Measurements from ENCODE around the gene APBA3. TPM values are rescaled to one million over a fixed set of nuclear protein-coding genes. Genes with fewer than 3 reads are reported as not detected.

Gene APBA3
- 9.4 and 14.6 TPM in 2 replicates for total RNA-seq (ENCODE audit: low replicate concordance)

GRCh38 chr19:3761382-3762129 is at the start of gene APBA3:
Gene APBA3, minus strand, starts transcription at chr19:3761692. Its CDS starts 1,428 bp downstream, at chr19:3760264.

DNA sequence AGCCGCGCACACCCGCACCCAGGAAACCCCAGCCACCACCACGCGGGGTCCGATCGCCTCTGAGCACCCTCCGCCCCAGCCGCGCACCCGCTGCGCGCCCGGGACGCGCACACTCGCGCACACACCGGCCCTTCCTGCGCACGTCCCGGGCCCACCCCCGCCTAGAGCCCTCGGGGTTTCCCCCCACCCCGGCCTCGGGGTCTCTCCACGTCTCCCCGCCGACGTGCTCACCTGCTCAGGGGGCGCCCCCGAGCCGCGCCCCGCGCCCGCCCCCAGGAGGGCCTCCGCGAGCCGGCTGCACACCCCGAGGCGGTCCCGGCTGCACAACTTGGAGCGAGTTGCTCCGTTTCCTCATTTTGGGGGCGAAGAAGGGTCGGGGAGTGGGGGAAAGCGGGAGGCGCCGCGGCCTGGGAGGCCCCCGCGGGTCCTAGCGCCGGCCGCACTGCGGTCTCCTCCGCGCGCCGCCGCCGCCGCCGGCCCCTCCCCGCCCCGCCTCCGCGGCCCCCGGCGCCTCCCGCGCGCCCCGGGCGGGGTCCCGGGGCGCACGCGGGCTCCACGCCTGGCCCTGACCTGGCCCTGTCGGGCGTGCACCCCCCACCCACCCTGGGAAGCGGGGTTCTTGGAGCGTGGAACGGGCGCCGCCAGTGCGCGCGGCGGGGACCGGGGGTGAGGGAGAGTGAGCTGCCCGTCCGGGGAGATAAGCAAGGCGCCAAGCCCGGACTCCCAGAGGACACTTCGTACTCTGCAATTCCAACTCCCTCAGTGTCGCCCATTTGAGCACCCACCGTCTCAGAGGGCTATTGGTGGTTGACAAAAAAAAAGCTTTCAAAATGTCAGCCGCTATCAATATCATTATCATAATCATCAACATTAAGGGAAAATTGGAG is 24.7 kb upstream of the APBA3 start, which contains the start of gene MATK:
Gene MATK (minus strand): TSS at position 444 of the 887 bp plus-strand sequence. CDS start 1,246 bp downstream, outside the sequence.

GRCh38 chr19:3771906-3772455 is 10.5 kb upstream of the APBA3 start, which contains the start of gene RAX2:
Gene RAX2, minus strand, starts transcription at chr19:3772228. Its CDS starts 486 bp downstream, at chr19:3771742.

DNA sequence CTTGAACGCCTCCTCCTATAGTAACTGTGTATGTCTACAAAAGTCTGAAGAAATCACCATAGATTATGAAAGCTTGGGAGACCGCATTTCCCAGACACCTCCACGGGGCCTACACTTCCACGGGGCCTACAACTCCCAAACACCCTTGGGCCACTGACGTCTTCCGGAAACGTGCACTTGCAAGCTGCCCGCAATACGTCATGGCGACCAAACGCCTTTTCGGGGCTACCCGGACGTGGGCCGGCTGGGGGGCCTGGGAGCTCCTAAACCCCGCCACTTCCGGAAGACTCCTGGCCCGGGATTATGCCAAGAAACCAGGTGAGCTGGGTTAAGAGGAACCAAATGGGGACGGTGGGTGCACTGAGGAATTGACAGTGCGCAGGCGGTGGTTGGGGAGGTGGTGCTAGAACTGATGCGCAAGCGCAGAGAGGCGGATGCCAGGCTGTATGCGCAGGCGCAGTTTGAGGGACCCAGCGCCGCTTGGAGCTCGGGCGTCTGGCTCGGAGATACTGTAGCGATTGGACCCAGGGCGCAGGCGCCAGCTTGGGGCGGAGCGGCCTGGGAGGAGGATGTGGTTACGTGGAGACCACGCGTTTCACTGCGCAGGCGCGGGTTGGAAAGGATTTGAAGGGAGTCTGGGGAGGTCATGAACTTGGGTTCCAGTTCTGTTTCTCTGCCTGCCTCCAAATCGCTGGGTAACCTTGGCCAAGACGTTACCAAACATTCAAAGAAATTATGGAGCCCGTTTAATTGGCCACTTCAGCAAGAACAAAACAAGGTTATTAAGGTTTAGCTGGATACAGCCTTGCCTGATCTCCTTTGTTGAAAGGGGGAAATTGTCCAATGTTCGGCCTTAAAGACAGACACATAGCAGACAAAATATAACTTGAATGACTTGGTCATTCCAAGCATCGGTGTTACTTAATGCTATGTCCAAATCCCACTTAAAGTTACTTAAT is 1.3 kb upstream of the APBA3 start, which contains the start of gene MRPL54:
Gene MRPL54 (plus strand): TSS at position 182 of the 959 bp plus-strand sequence. CDS start 19 bp downstream, at position 201.

DNA sequence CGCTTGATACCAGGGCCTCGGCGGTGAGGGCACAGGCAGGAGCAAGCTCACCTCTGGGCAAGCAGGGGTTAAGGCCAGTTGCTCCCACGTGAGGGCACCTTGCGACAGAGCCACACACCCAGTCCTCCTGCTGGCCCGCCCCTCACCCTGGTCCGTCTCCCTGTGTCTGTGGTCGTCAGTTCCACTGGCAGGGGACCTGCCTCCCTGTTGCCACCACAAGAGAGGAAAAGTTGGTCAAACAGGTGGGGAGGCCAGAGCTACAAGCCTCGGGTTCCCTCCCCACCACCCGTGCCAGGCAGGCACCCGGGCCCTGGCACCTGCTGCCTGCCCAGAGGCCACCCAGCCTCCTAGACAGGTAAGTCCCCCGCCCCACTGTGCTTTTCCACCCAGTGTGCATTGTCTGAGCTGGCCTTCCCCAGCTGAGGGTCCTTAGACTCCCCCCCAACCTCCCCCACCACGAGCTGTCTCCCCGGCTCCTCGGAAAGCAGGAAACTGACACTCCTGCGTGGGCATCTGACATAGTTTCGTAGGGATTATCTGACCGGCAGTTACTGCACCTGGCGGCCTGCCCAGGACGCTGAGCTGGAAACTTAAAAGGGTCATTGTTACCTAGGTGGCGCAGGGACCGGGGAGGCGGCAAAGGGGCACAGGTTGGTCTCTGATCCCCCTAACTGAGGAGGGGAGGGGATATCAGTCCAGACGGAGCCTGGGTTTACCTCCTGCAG is 53.1 kb downstream of the APBA3 start, which contains the start of gene TJP3:
Gene TJP3 (plus strand): TSS at position 178 of the 725 bp plus-strand sequence. CDS start 20,049 bp downstream, outside the sequence.

Other genes with a start within 250 kb of the APBA3 start
- not detected in 2 replicates for gene TEKTIP1, start 222.5 kb downstream of the APBA3 start, total RNA-seq (ENCODE audit: low replicate concordance)
- 64.7 and 87.5 TPM in 2 replicates for gene MFSD12, start 204.1 kb downstream of the APBA3 start, total RNA-seq (ENCODE audit: low replicate concordance)
- gene HMG20B, start 188.7 kb downstream of the APBA3 start, total RNA-seq (ENCODE audit: low replicate concordance), result 39.9 and 73.1 TPM in 2 replicates
- 0.08 TPM in 1 of 2 replicates, not detected in the other for gene GIPC3, start 176.2 kb downstream of the APBA3 start, total RNA-seq (ENCODE audit: low replicate concordance)
- 1.4 and 1.5 TPM in 2 replicates for gene TBXA2R, start 154.8 kb downstream of the APBA3 start, total RNA-seq (ENCODE audit: low replicate concordance)
- 23.2 and 40.0 TPM in 2 replicates for gene CACTIN, start 134.9 kb downstream of the APBA3 start, total RNA-seq (ENCODE audit: low replicate concordance)
- 15.4 and 18.4 TPM in 2 replicates for gene PIP5K1C, start 61.2 kb downstream of the APBA3 start, total RNA-seq (ENCODE audit: low replicate concordance)
- gene TJP3, start 53.3 kb downstream of the APBA3 start, total RNA-seq (ENCODE audit: low replicate concordance), result not detected in 2 replicates
- gene MRPL54, start 990 bp upstream of the APBA3 start, total RNA-seq (ENCODE audit: low replicate concordance), result 11.2 and 41.4 TPM in 2 replicates
- gene RAX2, start 10.5 kb upstream of the APBA3 start, total RNA-seq (ENCODE audit: low replicate concordance), result not detected in 2 replicates
- gene MATK, start 24.7 kb upstream of the APBA3 start, total RNA-seq (ENCODE audit: low replicate concordance), result 0.70 TPM in 1 of 2 replicates, not detected in the other
- gene ZFR2, start 107.3 kb upstream of the APBA3 start, total RNA-seq (ENCODE audit: low replicate concordance), result not detected in 2 replicates
- not detected in 2 replicates for gene ATCAY, start 119.0 kb upstream of the APBA3 start, total RNA-seq (ENCODE audit: low replicate concordance)
- gene NMRK2, start 171.4 kb upstream of the APBA3 start, total RNA-seq (ENCODE audit: low replicate concordance), result not detected in 2 replicates
- gene DAPK3, start 209.4 kb upstream of the APBA3 start, total RNA-seq (ENCODE audit: low replicate concordance), result 94.4 and 155 TPM in 2 replicates
- gene EEF2, start 223.8 kb upstream of the APBA3 start, total RNA-seq (ENCODE audit: low replicate concordance), result 3,373 and 6,268 TPM in 2 replicates
- gene PIAS4, start 246.0 kb upstream of the APBA3 start, total RNA-seq (ENCODE audit: low replicate concordance), result 3.9 and 18.8 TPM in 2 replicates